ENCODE data around the gene HORMAD1.

Gene HORMAD1

DNA sequence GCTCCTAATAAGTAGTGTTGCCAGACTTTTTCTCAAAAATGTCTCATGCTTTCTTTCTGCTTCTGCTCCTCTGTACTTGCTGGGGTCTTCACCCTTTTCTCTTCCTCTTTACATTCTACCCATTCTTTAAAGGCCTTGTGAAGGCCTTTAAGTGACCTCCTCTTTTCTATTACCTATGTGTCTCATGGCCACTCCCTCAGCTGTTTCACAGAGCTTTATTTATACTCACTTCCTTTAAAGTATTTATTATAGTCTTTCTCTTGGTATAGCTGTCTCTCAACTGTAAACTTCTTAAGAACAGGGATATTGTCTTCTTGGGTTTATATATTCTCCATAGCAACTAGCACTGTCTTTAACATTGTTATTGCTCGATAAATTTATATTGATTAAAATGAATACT lies 24.5 kb downstream of the HORMAD1 start:
- Histone ChIP-seq H3K4me1 (ENCODE audit: insufficient read depth, low read length) (0 out of 2 replicates have a peak, but pooled peaks cover 3% of the 10 kb centered on the region), H3K27ac (ENCODE audit: low read length) (no peak overlapping the region), H3K4me3 (ENCODE audit: low read length) (peak overlapping the region; percentile 84), H3K9ac (ENCODE audit: low read depth, low read length) (peak overlapping the region; percentile 73; the same call in 1 of the 2 replicates), H3K27me3 (ENCODE audit: insufficient read depth, low read length) (no peaks in the 10 kb centered on the region), H3K9me3 (ENCODE audit: insufficient read depth, low read depth, low read length) (no peaks in the 10 kb centered on the region), H3K36me3 (ENCODE audit: insufficient read depth, low read depth, low read length) (peaks cover 36% of the 10 kb centered on the region)

DNA sequence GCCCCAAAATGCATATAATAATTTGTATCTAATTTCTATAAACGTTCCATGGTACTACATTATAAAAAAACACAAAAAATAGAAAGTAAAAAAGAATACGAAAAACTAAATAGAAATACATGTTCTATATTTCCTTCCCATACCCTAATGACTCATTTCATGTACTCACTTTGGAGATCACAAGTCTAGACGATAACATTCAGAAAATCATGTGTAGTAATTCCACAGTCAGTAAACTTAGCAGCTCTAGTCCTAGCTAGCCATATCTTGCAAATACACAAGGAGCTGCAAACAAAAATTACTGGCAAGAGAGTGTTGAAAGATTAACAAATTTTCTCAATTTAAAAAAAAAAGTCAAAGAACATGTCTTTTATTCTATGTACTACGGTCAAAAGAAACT lies 25.1 kb downstream of the HORMAD1 start:
- H3K4me3 ChIP-seq (ENCODE audit: low read length): peak overlapping the region; percentile 84
- H3K4me1 ChIP-seq (ENCODE audit: insufficient read depth, low read length): 0 out of 2 replicates have a peak, but pooled peaks cover 3% of the 10 kb centered on the region
- no peaks in the 10 kb centered on the region for H3K27me3 ChIP-seq (ENCODE audit: insufficient read depth, low read length)
- no peak overlapping the region for H3K27ac ChIP-seq (ENCODE audit: low read length)
- peaks cover 42% of the 10 kb centered on the region for H3K36me3 ChIP-seq (ENCODE audit: insufficient read depth, low read depth, low read length)
- no peak overlapping the region for H3K9ac ChIP-seq (ENCODE audit: low read depth, low read length)
- no peaks in the 10 kb centered on the region for H3K9me3 ChIP-seq (ENCODE audit: insufficient read depth, low read depth, low read length)

DNA sequence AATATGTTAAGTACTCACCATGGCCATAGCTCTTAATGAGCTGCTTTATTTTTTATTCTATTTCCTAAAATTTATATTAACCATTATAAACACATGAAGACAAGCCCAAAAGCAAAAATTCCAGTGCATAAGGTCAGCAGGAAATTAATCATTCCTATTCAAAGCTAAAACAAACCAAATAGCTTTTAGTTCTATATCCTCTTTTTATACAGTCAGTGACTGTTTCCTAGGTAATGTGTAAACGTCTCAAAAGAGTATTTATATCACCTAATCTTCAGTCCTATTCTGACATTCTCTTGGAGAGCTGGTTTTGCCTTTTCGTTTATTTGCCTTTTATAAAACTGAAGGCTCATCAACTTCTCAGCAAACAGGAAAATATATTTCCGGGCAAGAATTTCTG lies 28.0 kb downstream of the HORMAD1 start:
- Histone ChIP-seq H3K4me3 (ENCODE audit: low read length) (no peak overlapping the region), H3K9ac (ENCODE audit: low read depth, low read length) (no peak overlapping the region), H3K4me1 (ENCODE audit: insufficient read depth, low read length) (0 out of 2 replicates have a peak, but pooled peaks cover 3% of the 10 kb centered on the region), H3K27ac (ENCODE audit: low read length) (no peak overlapping the region), H3K9me3 (ENCODE audit: insufficient read depth, low read depth, low read length) (no peaks in the 10 kb centered on the region), H3K27me3 (ENCODE audit: insufficient read depth, low read length) (no peaks in the 10 kb centered on the region), H3K36me3 (ENCODE audit: insufficient read depth, low read depth, low read length) (peaks cover 60% of the 10 kb centered on the region)

DNA sequence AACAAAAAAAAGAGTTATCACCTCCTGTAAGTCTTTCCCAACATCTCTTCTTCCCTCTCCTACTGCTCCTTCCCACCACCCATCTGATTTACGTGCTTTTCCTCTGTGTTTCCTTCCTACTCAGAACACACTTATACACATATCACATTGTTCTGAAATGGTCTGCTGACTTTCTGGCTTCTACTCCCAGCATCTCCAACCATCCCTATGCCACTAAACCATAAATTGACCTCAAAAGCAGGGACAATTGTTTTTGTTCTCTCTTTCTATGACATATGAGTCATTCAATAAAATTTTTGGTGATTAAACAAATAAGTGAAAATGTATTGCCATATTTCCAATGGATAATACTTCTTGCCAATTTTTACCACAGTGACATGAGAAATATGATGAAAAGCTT lies 31.9 kb downstream of the HORMAD1 start:
- H3K36me3 ChIP-seq (ENCODE audit: insufficient read depth, low read depth, low read length): peaks cover 57% of the 10 kb centered on the region
- H3K27ac ChIP-seq (ENCODE audit: low read length): no peak overlapping the region
- H3K9ac ChIP-seq (ENCODE audit: low read depth, low read length): no peak overlapping the region

DNA sequence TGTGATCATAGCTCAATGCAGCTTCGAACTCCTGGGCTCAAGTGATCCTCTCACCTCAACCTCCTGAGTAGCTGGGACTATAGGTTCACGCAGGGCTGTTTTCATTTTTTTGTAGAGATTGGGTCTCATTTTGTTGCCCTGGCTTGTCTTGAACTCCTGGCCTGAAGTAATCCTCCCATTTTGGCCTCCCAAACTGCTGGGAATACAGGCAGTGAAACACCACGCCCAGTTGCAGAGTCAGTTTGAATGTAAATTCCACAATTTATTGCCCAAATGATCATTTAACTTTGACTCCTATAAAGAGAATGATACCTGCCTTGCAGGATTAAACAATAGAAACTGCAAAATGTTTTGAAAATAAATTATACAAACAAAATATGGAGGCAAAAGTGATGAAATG lies 34.4 kb downstream of the HORMAD1 start:
- H3K27me3 ChIP-seq (ENCODE audit: insufficient read depth, low read length): no peaks in the 10 kb centered on the region
- no peak overlapping the region for H3K9ac ChIP-seq (ENCODE audit: low read depth, low read length)
- no peak overlapping the region for H3K4me3 ChIP-seq (ENCODE audit: low read length)
- peaks cover 9% of the 10 kb centered on the region; the same call in 1 of the 2 replicates for H3K4me1 ChIP-seq (ENCODE audit: insufficient read depth, low read length)
- H3K36me3 ChIP-seq (ENCODE audit: insufficient read depth, low read depth, low read length): peaks cover 38% of the 10 kb centered on the region
- no peak overlapping the region for H3K27ac ChIP-seq (ENCODE audit: low read length)
- no peaks in the 10 kb centered on the region for H3K9me3 ChIP-seq (ENCODE audit: insufficient read depth, low read depth, low read length)

More for the DNA sequence above, 31.9 kb downstream of the HORMAD1 start:
- H3K4me3 ChIP-seq (ENCODE audit: low read length): no peak overlapping the region
- H3K27me3 ChIP-seq (ENCODE audit: insufficient read depth, low read length): no peaks in the 10 kb centered on the region
- H3K4me1 ChIP-seq (ENCODE audit: insufficient read depth, low read length): peaks cover 7% of the 10 kb centered on the region; the same call in 1 of the 2 replicates
- no peaks in the 10 kb centered on the region for H3K9me3 ChIP-seq (ENCODE audit: insufficient read depth, low read depth, low read length)

DNA sequence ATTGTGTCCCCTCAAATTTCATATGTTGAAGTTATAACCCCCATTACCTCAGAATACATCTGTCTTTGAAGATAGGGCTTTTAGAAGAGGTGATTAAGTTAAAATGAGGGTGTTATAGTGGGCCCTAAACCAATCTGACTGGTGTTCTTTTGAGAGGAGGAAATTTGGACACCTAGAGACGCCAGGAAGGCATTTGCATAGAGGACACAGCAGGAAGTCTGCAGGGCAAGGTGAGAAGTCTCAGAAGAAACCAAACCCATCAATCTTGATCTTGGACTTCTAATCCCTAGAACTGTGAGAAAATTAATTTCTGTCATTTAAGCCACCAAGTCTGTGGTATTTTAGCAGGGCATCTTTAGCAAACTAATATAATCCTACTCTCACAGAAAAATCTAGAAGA lies 36.8 kb downstream of the HORMAD1 start:
- Histone ChIP-seq H3K9me3 (ENCODE audit: insufficient read depth, low read depth, low read length) (no peaks in the 10 kb centered on the region), H3K9ac (ENCODE audit: low read depth, low read length) (no peak overlapping the region), H3K4me1 (ENCODE audit: insufficient read depth, low read length) (peaks cover 9% of the 10 kb centered on the region; the same call in 1 of the 2 replicates), H3K27ac (ENCODE audit: low read length) (no peak overlapping the region), H3K27me3 (ENCODE audit: insufficient read depth, low read length) (no peaks in the 10 kb centered on the region), H3K4me3 (ENCODE audit: low read length) (no peak overlapping the region), H3K36me3 (ENCODE audit: insufficient read depth, low read depth, low read length) (peaks cover 27% of the 10 kb centered on the region)

DNA sequence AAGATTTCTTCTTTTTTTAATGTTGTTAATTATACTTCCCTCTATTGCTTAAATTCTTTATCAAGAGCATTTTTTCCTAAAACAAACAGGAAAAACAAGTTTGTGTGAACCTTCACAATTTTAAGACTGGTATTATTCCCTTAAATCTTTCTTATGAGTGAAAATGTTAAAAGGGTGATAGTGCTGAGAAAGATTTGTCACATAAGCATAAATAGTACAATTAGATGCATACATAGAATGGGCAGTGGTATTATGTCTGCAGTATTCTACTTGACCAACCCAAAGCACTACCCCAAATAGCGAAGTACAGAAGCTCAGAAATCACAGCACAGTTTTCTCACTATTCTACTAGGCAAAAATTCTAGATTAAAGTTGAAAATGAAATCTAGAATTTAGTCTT lies 41.7 kb downstream of the HORMAD1 start:
- H3K4me1 ChIP-seq (ENCODE audit: insufficient read depth, low read length): peaks cover 4% of the 10 kb centered on the region; the same call in 1 of the 2 replicates
- H3K36me3 ChIP-seq (ENCODE audit: insufficient read depth, low read depth, low read length): peaks cover 7% of the 10 kb centered on the region; the same call in 1 of the 2 replicates
- no peak overlapping the region for H3K27ac ChIP-seq (ENCODE audit: low read length)
- H3K9me3 ChIP-seq (ENCODE audit: insufficient read depth, low read depth, low read length): no peaks in the 10 kb centered on the region
- H3K9ac ChIP-seq (ENCODE audit: low read depth, low read length): no peak overlapping the region
- no peak overlapping the region for H3K4me3 ChIP-seq (ENCODE audit: low read length)
- H3K27me3 ChIP-seq (ENCODE audit: insufficient read depth, low read length): no peaks in the 10 kb centered on the region

DNA sequence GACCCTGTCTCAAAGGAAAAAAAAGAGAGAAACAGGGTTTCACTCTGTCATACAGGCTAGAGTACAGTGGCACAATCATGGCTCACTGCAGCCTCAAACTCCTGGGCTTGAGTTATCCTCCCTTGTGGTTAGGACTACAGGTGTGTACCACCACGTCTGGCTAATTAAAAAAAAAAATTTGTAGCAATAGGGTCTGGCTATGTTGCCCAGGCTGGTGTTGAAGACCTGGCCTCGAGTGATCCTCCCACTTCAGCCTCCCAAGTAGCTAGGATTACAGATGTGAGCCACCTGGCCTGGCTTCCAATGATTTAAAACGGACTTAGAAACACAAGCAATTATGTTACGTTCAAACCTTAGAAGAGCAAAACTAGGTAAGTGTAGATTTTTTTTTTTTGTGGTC lies 45.8 kb downstream of the HORMAD1 start:
- Histone ChIP-seq H3K9me3 (ENCODE audit: insufficient read depth, low read depth, low read length) (no peaks in the 10 kb centered on the region), H3K9ac (ENCODE audit: low read depth, low read length) (no peak overlapping the region), H3K4me3 (ENCODE audit: low read length) (no peak overlapping the region), H3K36me3 (ENCODE audit: insufficient read depth, low read depth, low read length) (peaks cover 4% of the 10 kb centered on the region; the same call in 1 of the 2 replicates), H3K4me1 (ENCODE audit: insufficient read depth, low read length) (no peaks in the 10 kb centered on the region), H3K27ac (ENCODE audit: low read length) (no peak overlapping the region), H3K27me3 (ENCODE audit: insufficient read depth, low read length) (no peaks in the 10 kb centered on the region)

DNA sequence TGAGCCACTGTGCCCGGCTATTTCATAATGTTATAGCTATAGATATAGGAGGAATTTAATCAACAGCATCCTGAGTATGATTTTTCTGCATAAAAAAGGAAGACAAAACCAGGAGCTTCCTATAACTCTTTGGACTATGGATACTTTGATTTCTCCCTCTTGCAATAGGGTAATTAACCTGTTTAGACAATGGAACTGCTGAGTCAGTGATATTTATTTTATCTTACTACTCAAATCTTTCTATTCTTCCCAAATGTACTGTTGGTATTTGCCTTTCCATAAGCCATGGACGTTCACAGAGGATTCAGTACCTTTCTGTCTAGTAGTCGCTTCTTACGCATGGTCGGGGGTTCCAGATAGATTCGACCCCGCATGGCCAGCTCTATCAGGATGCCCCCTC lies 57.4 kb downstream of the HORMAD1 start:
- H3K9ac ChIP-seq (ENCODE audit: low read depth, low read length): no peak overlapping the region
- no peak overlapping the region for H3K27ac ChIP-seq (ENCODE audit: low read length)
- no peaks in the 10 kb centered on the region for H3K9me3 ChIP-seq (ENCODE audit: insufficient read depth, low read depth, low read length)

DNA sequence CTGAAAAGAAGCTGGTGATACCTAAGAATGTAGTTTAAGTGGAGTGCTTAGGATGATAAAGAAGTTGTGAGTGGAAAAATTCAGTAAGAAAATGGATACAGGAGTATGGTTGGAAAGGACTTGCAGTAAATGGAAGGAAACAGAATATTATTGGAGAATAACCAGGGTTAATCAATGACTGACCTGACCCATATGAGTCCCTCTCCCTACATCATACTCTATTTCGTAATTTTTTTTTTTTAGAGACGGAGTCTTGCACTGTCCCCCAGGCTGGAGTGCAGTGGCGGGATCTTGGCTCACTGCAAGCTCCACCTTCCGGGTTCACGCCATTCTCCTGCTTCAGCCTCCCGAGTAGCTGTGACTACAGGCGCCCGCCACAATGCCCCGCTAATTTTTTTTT lies 57.9 kb downstream of the HORMAD1 start:
- Histone ChIP-seq H3K9me3 (ENCODE audit: insufficient read depth, low read depth, low read length) (no peaks in the 10 kb centered on the region), H3K9ac (ENCODE audit: low read depth, low read length) (no peak overlapping the region), H3K4me1 (ENCODE audit: insufficient read depth, low read length) (no peaks in the 10 kb centered on the region), H3K4me3 (ENCODE audit: low read length) (no peak overlapping the region), H3K27ac (ENCODE audit: low read length) (no peak overlapping the region), H3K36me3 (ENCODE audit: insufficient read depth, low read depth, low read length) (peaks cover 33% of the 10 kb centered on the region), H3K27me3 (ENCODE audit: insufficient read depth, low read length) (no peaks in the 10 kb centered on the region)

More for the DNA sequence above, 57.4 kb downstream of the HORMAD1 start:
- Histone ChIP-seq H3K36me3 (ENCODE audit: insufficient read depth, low read depth, low read length) (peaks cover 33% of the 10 kb centered on the region), H3K27me3 (ENCODE audit: insufficient read depth, low read length) (no peaks in the 10 kb centered on the region), H3K4me1 (ENCODE audit: insufficient read depth, low read length) (no peaks in the 10 kb centered on the region), H3K4me3 (ENCODE audit: low read length) (no peak overlapping the region)

DNA sequence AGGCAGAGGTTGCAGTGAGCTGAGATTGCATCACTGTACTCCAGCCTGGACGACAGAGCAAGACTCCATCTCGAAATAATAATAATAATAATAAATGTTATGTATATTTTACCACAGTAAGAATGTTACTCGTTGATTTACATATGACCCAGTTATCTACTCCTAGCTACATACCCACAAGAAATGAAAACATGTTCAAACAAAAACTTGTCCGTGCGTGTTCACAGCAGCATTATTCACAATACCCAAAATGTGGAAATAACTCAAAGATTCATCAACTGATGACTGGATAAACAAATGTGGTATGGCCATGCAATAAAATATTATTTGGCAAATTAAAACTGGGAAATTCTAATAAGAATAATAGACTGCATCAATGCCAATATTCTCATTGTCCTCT lies 59.5 kb downstream of the HORMAD1 start:
- no peak overlapping the region for H3K9ac ChIP-seq (ENCODE audit: low read depth, low read length)
- H3K36me3 ChIP-seq (ENCODE audit: insufficient read depth, low read depth, low read length): peaks cover 33% of the 10 kb centered on the region

DNA sequence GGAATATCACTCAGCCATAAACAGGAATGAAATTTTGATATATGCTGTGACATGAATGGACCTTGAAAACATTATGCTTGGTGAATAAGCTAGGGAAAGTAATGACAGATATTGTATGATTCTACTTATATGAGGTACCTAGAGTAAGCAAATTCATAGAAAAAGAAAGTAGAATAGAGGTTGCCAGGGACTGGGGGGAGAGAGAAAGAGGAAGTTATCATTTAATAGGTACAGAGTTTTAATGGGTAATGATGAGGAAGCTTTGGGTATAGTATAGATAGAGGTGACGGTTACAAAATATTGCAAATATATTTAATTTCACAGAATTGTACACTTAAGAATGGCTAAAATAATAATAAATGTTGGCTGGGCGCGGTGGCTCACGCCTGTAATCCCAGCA lies 60.1 kb downstream of the HORMAD1 start:
- no peaks in the 10 kb centered on the region for H3K4me1 ChIP-seq (ENCODE audit: insufficient read depth, low read length)
- H3K27me3 ChIP-seq (ENCODE audit: insufficient read depth, low read length): no peaks in the 10 kb centered on the region
- no peak overlapping the region for H3K27ac ChIP-seq (ENCODE audit: low read length)
- H3K4me3 ChIP-seq (ENCODE audit: low read length): no peak overlapping the region
- H3K9ac ChIP-seq (ENCODE audit: low read depth, low read length): no peak overlapping the region
- H3K36me3 ChIP-seq (ENCODE audit: insufficient read depth, low read depth, low read length): peaks cover 33% of the 10 kb centered on the region
- no peaks in the 10 kb centered on the region for H3K9me3 ChIP-seq (ENCODE audit: insufficient read depth, low read depth, low read length)

More for the DNA sequence above, 59.5 kb downstream of the HORMAD1 start:
- H3K27ac ChIP-seq (ENCODE audit: low read length): no peak overlapping the region
- no peaks in the 10 kb centered on the region for H3K4me1 ChIP-seq (ENCODE audit: insufficient read depth, low read length)
- H3K4me3 ChIP-seq (ENCODE audit: low read length): no peak overlapping the region
- H3K27me3 ChIP-seq (ENCODE audit: insufficient read depth, low read length): no peaks in the 10 kb centered on the region
- no peaks in the 10 kb centered on the region for H3K9me3 ChIP-seq (ENCODE audit: insufficient read depth, low read depth, low read length)
